Activated CD4-positive, alpha-beta T cell treated with anti-CD3 and anti-CD28 coated beads, Interleukin-2, amount 50 U/mL, for 16 hours (primary cell): ENCODE data around the gene CDKL5.
"Not testable (repeated sequence)": the region's sequence is repeated elsewhere in the genome, so short reads cannot be mapped to it uniquely, and the experiment has no call there.

Experiments
- DNase-seq: peaks from one replicate; pipeline ENCODE4 v3.0.0-alpha.2; 2020

CDKL5 gene

DNA sequence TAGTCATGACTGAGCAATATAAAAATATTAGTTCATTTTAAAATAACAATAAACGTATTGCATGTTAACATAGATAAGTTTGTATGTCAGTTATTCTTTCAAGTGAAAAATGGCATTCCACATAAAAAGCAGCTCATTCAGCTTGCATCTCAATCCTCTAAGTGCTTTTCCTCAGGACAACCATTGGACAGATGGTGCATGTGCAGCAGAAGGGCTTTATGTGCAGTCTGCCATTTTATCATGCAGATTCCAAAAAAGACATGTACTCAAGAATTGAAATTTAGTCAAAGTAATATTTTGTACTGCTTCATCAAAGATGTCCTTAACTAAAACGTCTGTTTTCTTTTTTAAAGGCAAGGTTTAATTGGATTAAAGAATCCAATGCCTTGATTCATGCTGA is 153.1 kb downstream of the CDKL5 start:
- no peak for DNase-seq

DNA sequence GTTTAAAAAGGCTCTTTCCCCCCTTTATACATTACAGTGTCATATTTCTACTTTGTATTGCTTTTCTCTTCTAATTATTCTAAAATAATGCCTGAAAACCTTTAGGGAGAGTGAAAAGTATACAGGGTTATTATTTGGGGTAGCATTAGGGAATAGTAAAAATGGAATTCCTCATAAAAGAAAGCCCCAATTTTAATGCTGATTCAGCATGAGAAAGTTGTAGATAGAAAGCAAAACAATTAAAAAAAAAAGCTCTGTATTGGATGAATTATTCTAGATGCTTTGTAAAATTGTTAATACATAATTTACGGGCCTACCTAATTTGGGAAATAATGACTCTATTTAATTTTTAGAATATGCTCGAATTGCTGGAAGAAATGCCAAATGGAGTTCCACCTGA is 154.1 kb downstream of the CDKL5 start:
- no peak for DNase-seq

DNA sequence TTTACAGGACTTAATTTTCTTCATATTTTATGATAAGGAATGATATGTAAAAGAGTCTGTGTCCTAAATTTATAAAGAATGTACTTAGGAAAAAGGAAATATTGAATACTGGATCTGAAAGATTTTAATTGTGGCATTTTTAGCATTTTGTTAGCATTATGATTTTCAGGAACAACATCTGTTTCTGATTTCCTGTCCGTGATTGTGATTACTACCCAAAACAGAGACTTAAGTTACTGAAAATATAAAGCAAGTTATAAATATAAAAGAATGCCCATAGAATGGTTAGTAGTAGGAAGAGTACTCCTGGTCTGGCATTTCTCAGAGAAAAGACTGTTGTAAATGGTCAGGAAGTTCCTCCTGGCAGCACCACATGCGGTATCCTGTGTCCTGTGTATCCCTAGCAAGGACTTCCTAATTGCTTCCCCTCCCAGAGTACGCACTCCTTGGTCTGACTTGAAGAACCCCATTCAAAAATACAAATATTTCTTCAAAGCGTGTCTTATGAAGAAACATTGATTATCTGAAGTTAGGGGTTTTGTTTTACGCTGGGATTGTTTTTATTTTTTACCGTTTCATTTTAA is 157.6 kb downstream of the CDKL5 start:
- no peak for DNase-seq

DNA sequence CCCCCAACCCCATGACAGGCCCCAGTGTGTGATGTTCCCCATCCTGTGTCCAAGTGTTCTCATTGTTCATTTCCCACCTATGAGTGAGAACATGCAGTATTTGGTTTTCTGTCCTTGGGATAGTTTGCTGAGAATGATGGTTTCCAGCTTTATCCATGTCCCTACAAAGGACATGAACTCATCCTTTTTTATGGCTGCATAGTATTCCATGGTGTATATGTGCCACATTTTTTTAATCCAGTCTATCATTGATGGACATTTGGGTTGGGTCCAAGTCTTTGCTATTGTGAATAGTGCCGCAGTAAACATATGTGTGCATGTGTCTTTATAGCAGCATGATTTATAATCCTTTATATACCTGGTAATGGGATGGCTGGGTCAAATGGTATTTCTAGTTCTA is 163.9 kb downstream of the CDKL5 start:
- DNase-seq, result not testable (repeated sequence)

DNA sequence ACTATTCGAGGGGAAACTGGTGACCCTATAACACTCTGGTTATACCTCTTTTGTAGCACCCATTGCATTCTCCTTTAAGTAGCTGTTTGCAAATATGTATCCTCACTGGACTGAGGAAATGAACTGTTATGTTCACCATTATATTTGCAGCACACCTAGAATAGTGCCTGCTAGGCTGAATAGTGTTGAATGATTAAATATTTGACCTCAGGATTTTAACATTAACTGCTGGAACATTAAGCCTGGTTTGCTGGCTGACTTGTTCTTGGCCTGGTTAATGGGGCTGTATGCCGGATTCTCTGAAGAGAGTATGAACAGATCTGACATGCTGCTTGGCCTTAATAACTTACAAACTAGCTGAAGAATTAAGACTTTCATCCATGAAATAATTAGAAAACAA is 166.4 kb downstream of the CDKL5 start:
- DNase-seq, result no peak

DNA sequence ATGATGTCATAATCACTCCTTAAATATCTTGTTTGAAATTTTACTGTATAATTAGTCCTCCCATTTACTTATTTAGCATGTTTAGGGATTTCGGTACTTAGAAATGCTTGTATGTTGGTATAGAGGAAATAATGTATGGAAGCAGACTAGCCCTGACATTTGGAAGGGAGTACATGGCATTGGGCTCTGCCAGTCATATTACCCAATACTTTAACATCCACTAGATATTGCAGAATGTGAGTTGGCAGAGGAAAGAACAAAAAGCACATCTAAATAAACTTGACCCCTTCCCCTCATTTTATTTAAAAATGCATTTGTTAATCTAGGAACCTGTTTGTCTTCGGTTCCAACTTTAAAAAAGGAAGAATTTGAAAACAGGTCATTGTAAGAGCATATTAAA is 168.7 kb downstream of the CDKL5 start:
- DNase-seq, result no peak

DNA sequence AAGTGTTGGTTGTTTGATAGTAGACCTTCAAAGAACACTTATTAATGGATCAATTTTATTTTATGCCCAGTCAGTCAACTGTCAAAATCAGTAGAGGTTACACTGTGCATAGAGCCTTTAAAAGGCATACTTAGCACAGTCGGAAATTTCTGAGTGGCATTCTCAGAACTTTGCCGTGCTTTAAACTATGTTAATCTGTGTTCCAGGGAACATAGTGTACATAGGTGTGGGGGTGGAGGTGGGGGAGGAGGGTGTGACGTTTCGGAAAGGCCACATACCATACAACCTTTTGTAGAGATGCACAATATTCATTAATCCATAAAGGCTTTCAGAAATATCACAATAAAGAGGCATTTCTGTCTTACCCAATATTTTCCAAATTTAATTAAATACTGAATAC is 170.7 kb downstream of the CDKL5 start:
- no peak for DNase-seq

DNA sequence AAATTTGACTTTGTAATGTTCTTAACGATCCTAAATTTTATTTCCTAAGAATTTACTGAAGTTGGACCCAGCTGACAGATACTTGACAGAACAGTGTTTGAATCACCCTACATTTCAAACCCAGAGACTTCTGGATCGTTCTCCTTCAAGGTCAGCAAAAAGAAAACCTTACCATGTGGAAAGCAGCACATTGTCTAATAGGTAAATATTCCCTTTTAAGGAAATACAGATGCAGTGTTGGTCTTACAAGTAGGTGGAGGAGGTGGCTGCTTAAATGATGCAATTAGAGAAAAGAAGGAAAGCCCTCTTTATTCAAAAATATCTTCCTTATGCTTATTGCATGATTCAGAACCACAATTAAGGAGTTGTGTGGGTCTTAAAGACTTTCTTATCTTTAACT is 173.0 kb downstream of the CDKL5 start:
- DNase-seq, result no peak

DNA sequence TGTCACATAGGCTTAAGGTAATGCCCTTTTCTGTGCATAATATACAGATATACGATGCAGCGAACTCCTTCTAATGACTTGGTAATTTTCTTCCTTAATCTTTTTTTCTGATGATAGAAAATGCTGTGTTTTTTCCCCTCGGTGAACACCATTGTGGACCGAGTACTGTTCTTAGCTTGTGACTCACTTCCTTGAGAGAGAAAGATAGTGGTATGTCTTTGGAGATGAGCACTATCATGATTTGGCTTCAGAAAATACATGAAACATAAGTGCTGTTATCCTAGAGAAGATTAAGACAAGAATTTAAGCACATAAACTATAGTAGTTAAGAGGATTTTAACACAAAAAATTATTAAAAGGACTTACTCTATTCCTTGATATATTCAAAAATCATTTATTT is 182.6 kb downstream of the CDKL5 start:
- DNase-seq, result no peak

DNA sequence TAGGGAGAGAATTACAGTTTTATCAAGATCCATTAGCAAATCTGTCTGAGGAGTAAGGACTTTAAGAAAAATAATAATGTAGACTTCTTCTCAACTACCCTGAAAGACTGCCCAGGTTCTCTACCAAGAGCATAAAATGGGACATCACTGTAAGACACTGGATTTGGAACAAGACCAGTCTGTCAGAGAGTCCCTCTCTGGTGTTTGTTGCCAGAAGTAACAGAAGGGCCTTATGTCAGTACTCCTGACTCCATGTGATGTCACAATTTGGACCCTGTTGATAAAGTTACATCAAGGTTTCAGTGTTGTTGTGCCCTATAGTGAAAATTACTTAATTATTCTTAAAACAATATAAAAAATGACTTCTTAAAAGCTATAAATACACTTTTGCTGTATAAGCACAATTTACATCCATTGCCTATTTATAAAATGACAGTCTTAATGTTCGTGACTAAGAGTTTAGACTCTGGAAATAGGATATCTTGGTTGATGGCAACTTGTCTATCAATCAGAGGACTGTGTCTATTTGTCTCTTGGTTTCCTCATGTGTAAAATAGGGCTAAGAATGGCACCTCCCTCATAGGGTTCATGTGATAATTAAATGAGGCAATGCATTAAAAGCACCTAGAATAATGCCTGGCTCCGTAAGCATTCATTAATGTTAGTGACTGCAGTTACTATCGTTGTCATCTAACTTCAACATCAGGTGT is 188.7 kb downstream of the CDKL5 start:
- DNase-seq, result no peak

DNA sequence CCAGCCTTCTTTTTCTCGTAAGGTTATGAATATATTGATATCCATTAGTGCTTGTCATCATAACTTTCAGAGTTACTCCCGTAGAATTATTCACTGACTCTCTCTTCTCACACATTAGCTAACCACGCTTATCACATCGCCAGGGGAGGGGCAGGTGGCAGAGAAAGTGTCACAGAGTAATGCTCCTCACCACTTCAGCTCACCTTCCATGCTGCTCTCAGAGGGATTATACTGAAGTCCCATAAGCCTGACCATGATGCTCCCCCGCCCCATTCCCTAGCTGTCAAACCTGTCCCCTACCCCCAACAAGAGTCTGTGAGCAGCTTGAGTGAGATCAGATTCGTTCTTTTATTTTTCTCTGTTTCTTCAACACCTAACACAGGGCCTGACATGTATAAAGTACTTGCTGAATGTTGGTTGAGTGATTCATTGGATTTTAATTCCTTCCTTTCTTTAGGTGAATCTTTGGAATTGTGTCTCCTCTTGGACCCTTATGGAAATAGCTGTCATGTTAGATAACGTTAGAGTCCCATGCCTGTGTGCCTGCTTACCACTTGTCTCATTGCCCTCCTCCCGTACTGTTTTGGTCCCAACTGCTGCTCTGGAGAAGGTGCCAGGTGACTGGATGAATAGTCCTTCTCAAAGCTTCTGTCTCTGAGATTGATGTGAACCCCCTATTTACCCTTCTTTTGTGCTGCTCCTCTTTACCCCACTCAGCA is 191.4 kb downstream of the CDKL5 start:
- DNase-seq, result no peak

DNA sequence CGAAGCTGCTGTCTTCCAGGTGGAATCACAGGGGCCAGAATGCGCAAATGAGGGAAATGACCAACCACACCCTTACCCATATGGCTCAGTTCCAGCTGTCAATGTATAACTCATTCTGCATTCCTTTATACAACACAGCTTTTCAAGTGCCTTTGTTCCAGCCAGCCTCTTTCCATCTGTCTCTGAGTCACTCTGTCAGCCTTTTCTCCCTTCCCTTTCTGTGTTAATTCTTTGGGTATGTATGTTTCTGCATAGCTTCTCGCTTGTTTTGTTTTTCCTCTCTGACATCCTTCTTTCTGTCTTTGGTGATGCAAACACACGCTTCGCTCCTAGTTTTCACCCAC is 192.0 kb downstream of the CDKL5 start:
- no peak for DNase-seq

DNA sequence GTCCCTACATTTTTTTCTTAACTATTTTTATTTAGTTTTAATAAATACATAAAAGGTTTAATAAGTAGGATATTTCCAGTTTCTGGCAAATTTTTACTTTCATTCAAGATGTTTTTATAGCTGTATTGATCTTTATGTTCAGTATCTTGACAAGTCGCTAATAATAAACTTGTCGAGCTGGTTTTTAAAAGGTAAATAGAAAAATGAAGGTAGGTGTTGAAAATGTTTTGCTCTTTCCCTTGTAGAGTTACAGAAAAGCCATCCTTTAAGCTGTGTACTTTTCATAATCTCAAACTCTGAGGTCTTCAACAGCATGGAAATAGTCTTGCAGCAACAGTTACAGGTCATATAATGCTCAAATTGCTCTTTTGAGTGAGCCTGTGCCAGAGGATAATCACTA is 193.9 kb downstream of the CDKL5 start:
- DNase-seq, result no peak

DNA sequence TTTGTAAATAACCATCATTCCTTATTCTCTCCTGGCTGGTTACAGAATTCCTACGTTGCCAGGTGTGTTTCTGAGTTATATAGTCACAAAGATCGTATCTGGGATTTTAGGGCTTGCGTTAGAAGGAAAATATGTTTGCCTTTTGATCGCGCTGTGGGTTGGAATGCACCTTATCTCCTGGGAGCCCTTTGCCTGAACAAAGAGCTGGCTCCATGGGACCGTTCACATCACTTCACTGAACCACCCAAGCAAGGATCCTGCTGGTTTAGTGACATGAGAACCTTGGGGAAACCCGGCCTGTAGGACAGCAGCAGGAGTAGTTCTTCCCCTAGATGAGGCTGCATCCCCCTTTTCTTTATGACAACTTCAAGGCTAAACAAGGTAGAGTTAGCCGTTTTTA is 194.9 kb downstream of the CDKL5 start:
- DNase-seq, result no peak

DNA sequence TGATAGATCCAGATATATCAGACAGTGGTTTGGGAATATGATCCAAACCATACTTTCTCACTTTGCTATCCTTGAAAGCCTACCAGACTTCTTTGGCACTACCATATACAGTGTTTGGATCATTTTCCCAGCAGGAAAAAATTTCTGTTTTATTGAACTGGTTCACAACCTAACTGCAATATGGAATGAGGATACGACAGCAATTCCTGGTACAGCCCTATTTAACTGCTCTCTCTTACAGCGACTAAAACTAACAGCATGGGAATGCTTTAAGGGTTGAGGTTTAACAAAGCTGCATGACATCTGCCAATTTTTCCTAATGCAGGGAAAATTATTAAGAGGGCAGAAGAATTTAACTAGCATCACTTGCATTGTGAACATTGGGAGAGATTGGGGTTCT is 199.2 kb downstream of the CDKL5 start:
- DNase-seq, result no peak

DNA sequence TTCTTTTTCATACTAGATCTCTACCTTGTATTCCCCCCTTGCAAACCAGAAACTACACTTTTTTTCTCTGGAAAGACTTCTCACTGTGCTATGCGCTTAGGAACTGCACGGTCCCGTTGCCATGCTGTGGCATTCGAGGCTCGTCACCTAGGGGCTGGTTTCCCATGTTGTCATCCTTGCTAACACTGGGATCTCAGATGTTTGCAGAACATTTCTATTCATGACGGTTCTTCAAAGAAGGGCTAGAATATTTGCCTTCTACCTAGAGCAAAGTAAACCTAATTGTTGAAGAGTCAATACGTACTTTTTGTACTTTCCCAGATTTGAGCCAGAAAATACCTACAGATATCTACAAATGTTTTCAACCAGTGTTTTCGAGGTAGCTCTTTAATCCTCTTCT is 205.5 kb downstream of the CDKL5 start:
- no peak for DNase-seq

DNA sequence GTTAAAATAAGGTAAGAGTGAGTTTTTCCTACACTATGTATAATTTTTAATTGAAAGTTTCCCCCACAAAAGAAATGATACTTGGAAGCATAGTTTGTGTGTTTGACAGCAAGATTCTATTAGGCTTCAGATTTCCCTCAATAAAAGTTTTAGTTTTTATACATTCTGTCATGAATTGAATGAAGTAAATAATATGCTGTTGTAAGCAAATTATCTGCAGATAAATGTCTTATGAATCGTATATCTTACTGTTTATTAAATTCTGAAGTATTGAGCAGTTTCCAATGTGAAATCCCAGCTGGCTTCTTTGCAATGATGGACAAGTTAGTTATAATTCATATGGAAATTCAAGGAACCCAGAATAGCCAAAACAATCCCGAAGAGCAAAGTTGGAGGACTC is 213.0 kb downstream of the CDKL5 start:
- no peak for DNase-seq

DNA sequence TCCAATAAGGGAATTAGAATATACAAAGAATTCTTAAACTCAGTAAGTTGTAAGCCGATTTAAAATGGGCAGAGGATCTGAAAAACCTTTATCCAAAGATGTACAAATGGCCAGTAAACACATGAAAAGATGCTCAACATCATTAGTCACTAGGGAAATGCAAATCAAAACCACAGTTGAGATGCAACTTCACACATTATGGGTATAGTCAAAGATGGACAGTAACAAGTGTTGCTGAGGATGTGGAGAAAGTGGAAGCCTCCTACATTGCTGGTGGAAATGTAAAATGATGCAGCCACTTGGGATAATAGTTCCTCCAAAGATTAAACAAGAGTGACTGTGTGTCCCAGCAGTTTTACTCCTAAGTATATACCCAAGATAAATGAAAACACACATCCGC is 213.9 kb downstream of the CDKL5 start:
- DNase-seq, result no peak

DNA sequence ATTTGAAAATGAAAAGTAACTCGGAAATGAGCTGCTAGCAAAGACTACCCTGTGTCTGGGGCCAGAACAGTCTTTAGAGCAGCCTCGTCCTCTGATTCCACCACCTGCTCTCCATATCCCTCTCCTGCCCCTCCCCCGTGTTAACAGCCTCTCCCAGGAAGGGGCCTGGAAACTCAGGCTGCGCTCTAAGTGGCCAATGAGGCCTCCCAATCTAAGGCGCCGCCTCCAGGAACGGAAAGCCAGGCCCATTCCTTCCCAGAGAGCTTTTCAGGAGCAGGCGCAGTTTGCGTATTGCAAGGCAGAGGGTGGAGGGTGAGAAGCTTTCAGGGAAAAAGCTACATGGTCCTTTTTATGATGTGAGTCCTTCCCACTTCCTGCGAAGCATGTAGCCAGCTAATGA is 215.3 kb downstream of the CDKL5 start:
- DNase-seq, result no peak

DNA sequence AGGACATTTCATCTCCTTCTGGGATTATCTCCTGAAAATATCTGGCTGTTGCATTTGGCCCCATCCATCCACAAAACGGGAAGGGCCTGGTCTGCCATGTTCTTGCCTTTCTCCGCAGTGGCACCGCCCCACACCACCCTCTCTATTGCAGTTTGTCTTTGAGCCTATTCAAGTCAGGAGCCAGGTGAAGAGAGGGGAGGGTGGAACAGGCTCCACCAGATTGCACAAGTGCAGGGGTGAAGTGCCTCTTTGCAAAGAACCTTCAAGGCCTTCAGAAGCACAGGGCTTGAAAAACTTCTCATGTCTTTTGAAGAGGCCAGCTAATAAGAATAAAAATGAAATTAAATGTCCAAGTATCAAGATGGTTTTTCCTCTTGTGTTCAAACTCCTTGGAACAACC is 217.8 kb downstream of the CDKL5 start:
- no peak for DNase-seq

DNA sequence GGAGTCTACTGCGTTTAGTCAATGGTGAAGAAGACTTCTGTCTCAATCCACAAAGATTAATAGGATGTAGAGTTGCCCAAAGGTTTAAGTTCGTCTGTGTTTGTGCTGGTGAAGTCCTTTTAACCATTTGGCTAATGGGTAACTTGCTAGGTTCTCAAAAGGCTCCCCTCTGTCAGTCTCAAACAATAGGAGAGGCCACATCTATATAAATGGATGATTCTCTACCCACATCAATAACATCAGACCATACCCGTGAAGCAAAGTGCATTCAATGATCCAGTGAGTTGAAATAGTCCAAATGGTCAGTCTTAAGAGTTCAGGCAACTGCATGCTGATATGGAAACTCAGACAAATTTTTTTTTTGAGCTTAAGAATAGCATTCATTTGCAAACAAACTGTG is 218.4 kb downstream of the CDKL5 start:
- DNase-seq, result no peak

DNA sequence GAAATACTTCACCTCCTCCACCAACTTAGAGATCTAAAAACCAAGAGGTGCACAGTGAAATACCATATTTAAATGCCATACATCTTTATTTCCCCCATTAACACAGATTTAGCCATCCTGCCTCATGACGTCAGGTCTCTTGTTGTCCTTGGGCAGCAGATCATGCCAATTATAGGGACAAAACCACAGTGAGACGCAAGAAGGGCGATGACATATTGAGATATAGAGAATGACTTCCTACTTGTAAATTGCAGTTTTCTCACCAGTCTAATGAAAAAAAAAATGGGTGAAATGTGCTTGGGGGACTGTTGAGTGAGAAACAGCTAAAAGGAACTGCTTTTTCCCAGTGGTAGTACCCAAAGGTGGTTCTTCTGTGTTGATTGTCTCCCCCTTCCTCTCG is 222.2 kb downstream of the CDKL5 start:
- DNase-seq, result no peak

DNA sequence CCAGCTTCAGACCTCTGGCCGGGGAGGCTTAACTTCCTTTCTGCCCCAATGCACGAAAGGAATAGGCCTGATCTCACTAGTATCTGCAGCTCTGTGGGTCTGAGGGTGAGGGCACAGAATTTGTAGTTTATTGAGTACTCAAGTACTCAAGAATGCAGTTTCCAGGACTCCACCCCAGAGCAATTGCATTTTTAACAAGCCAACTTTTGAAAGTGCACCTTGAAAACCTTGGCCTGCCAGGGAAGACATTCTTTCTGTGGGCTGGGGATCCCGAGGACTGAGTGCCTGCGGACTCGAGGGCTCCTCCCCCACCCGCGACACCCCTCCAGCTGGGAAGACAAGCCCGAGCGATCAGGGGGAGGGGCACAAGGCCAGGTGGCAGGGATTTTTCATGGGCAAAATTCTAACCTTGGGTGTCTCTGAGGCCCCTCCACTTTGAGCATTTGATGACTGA is 224.1 kb downstream of the CDKL5 start:
- DNase-seq, result no peak

DNA sequence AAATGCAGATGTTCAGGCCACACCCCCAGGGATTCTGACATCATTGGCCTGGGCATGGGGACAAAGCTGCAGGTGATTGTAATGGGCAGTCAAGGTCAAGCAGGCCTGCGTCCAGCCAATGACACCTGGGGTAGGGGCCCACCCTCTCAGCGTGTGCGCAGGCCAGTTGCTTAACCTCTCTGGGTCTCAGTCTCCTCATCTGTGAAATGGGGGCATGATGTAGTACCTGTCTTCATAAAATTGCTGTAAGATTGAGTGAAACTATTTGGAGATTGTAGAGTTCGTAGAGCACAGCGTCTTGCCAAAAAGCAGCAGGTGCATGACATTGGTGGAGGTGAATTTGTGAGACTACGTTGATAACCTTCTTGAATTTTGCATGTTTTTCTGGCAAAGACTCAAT is 225.3 kb downstream of the CDKL5 start:
- no peak for DNase-seq

DNA sequence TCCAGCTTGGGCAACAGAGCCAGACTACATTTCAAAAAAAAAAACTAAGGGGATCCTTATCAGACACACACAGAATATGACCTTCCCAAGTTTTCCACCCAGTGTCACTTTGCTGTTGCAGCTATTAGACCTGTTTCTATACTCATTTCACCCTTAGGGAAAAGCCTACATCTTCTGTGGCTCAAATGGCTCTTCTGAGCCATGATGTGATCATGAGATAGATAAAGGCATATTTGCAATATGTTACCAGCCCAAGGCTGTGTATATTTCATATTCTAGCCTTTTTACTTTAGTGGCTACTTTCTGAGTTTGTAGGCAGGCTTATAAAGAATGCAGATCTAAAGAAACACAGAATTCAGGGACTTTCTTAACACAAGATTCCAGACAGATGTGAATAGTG is 227.2 kb downstream of the CDKL5 start:
- DNase-seq, result no peak
